ENCODE data around the gene PLCB1.

The PLCB1 gene

DNA sequence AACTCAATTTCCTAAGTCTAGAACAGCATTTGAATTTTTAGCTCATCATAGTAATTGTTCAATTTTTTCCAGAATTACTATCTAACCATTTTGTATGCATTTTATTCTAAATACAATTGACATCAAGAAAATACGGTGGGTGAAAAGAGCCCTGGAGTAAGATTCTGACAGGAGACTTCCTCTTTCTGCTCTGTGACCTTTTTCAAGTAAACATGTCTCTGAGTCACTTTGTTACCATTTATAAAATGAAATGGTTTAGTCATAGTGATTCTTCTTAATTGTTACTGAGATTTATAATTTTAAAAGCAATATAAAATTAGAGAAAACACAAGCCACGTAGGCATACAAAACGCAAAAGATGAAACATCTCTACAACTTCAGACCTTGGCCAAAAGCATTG lies 80.2 kb downstream of the PLCB1 start:
- DNase-seq (ENCODE audit: low read depth, low spot score) = no peak

GRCh38 chr20:8213270-8213669 lies 81.2 kb downstream of the PLCB1 start:
- no peak for DNase-seq (ENCODE audit: low read depth, low spot score)

GRCh38 chr20:8213831-8214587 lies 81.9 kb downstream of the PLCB1 start:
- DNase-seq (ENCODE audit: low read depth, low spot score) = no peak

DNA sequence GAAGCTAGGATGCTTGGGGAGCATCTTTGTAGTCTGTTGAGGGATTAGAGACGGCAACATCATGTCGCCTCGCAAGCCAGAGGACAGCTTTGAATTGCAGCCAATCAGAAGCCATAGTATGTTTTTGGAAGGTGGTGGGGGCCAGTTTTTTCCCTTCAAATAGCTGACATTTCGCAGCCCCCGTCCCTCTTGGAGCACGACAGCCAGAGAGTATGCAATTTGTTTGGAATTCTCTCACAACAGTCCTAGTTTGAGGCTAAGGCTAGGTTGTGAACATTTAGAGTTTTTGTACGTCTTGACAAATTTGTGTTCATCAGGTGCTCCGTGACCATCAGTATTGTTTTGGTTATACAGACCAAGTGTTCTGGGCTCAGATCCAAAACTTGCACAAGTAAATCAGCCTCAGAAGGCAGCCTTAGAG lies 83.3 kb downstream of the PLCB1 start:
- no peak for DNase-seq (ENCODE audit: low read depth, low spot score)

GRCh38 chr20:8216375-8217200 lies 84.5 kb downstream of the PLCB1 start:
- DNase-seq (ENCODE audit: low read depth, low spot score) = no peak

DNA sequence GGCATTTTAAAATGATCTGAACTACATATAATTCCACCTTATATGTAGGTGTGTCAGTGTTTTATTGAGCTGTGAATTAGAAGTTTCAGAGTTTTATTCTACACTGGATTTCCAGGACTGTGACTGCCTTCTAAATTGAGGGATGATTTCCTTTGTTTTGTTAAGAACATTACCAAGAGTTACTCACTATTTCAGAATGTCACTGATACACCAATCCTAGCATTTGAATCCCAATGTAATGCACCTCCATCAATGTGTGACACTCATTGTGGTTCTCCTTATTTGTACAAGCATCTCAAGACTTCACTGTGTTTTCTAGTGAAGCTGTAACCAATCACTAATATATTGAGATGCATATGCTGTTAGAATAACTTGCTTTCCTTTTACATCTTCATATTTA lies 86.8 kb downstream of the PLCB1 start:
- no peak for DNase-seq (ENCODE audit: low read depth, low spot score)

- no peak for DNase-seq (ENCODE audit: low read depth, low spot score)
Measured at GRCh38 chr20:8219403-8219802, 87.3 kb downstream of the PLCB1 start.

GRCh38 chr20:8220716-8221115 lies 88.7 kb downstream of the PLCB1 start:
- DNase-seq (ENCODE audit: low read depth, low spot score) = no peak

GRCh38 chr20:8221887-8222419 lies 89.9 kb downstream of the PLCB1 start:
- no peak for DNase-seq (ENCODE audit: low read depth, low spot score)

GRCh38 chr20:8223091-8223870 lies 91.2 kb downstream of the PLCB1 start:
- no peak for DNase-seq (ENCODE audit: low read depth, low spot score)

DNA sequence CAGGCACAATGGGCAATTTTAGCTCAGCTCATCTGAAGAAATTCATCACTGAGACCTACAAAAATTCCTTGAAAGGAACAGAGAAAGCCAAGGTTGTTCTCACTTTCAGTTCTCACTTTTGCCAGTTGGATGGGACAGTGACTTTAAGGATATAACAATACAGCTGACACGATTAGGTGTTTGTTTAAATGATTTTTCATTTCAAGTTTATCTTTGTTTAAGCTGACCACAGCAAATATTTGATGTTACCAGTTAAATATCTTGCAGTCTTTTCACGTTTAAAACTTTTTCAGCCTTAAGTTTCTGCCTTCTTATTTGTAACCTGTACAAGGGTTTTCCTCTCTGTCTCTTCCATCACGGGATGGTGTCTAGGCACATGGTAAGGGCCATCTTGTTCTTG lies 93.6 kb downstream of the PLCB1 start:
- no peak for DNase-seq (ENCODE audit: low read depth, low spot score)

- no peak for DNase-seq (ENCODE audit: low read depth, low spot score)
Measured at GRCh38 chr20:8226106-8226505, 94.0 kb downstream of the PLCB1 start.

DNA sequence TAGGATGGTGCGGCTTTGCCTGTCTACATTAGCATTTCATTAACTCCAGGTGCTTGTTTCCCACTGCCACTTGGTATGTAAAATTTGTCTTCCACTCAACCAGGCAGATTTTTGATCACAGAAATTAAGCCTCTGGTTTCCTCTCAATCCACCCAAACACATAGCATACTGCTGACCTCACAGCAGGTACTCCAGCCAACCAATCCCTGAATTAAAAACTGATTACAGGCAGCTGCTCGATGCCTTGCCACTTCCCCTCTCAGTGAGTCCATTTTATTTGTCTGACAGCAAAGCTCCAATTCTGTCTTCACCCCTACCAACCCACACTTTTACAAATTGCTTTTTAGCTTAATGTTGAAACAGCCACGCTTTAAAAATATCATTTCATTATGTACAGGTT lies 95.2 kb downstream of the PLCB1 start:
- no peak for DNase-seq (ENCODE audit: low read depth, low spot score)

- DNase-seq (ENCODE audit: low read depth, low spot score) = no peak
Measured at GRCh38 chr20:8228315-8228714, 96.2 kb downstream of the PLCB1 start.

- no peak for DNase-seq (ENCODE audit: low read depth, low spot score)
Measured at GRCh38 chr20:8229090-8229489, 97.0 kb downstream of the PLCB1 start.

DNA sequence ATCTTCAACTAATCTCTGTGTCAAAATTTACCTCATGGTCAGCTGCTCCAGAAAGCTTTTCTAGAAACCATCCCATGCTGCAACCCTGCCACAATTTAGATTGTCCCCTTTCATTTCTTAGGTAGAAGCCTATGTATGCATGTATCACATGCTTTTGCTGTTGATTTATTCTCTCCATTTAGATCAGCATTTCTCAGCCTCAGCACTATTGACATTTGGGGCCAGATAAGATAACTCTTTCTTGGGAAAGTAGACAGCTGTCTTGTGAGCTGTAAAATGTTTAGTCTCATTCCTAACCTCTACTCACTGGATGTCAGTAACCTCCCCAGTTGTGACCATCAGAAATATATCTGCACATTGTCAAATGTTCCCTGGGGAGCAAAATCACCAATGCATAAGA lies 99.0 kb downstream of the PLCB1 start:
- no peak for DNase-seq (ENCODE audit: low read depth, low spot score)

DNA sequence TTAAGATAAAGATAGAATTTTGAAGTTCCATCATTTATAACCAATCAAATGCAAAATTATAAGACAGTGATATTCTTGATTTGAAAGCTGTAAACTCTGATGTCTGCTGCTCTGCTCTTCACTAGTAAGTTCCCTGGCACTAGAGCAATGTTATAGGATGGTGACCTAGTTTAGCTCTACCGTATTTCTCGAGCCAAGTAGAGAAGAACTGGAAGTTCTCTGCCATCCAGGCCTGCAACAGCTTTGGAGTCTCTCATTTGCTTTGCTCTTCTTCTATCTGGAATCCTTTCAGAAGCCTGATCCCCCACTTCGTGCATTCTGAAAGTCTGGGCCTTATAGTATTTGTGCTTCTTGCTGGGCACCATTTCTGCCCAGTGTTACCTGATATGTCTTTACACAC lies 100.3 kb downstream of the PLCB1 start:
- no peak for DNase-seq (ENCODE audit: low read depth, low spot score)

DNA sequence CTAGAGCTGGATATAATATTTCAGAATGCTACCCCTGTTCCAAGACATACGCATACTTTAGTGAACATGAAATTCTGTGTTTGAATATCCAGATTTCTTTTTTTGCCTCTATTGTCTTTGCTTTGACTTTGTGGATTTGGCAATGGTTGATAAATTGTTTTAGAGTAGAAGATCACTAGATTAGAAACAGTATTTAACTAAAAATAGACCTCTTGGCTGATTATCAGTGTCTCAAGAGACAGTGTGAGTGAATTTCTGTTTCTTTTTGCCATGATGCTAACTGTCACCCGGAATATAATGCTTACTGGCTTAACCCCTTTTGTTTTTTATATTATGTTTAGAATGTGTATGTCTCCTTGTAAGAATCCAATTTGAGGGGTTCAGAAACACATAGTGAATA lies 102.5 kb downstream of the PLCB1 start:
- no peak for DNase-seq (ENCODE audit: low read depth, low spot score)

GRCh38 chr20:8242066-8242465 lies 110.0 kb downstream of the PLCB1 start:
- DNase-seq (ENCODE audit: low read depth, low spot score) = no peak

DNA sequence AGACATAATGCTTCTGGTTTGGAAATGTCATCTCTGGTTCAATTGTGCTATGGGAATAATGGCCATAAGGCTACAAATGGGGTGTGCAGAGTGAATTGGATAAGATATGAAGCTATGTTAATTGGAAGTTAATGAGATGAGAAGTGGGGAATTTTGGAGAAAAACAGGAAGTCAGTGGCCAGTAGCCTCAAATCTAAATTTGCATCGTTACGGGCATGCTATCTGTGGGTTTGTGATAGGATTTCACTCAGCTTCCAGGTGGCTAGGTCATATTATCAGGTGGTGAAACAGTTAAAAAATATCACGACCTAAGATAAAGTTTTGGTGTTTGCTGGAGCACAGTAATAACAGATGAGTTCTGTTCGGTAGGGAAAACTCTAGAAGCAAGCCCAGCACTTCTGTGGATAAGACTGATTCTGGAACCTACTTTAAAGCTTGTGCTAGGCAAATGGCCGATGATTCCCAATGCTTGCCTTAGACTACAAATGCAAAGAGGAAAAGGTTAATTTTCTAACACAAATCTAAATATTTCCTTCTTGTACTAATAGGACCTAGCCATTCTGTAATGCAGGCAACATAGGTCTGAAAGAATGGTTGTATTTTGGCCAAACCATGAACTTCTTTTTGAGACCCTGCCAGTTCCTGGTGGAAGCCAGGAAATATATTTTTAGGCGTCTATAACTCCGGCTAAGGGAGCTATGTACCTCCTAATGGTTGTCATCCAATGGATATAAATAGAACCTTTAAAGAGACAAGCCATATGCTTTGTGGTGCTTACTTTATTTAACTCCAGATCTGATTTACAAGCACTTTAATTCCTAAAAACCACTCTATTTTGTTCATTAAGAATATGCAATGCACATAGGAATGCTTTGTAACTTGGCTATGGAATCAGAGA lies 111.0 kb downstream of the PLCB1 start:
- no peak for DNase-seq (ENCODE audit: low read depth, low spot score)

DNA sequence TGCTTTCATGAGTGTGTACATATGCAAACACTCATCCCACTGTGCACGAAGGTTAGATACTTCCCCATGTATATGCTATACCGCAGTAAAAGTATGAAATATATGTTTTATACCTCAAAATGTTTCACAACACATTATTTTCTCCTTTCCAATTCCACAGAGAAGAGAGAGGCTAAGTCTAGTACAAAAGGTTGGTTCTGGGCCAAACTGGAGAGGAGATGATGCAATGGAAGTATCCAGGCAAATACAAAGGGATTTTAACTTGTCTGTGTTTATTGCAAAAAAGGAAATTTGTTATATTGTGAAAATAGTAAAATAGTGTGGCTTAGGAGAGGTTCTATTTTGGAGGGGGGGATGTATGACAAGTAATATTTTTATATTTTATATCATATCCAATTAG lies 112.6 kb downstream of the PLCB1 start:
- DNase-seq (ENCODE audit: low read depth, low spot score) = no peak

Data from iPS DF 19.7 (cell line).